T follicular helper cell (primary cell): ENCODE results near the gene CTTN.
"Not testable (repeated sequence)": the region's sequence is repeated elsewhere in the genome, so short reads cannot be mapped to it uniquely, and the experiment has no call there.

Experiments used
- DNase-seq: peaks from one replicate; pipeline ENCODE4 v3.0.0-alpha.2; 2020; ENCODE audit warnings: low read depth

Gene CTTN

DNA sequence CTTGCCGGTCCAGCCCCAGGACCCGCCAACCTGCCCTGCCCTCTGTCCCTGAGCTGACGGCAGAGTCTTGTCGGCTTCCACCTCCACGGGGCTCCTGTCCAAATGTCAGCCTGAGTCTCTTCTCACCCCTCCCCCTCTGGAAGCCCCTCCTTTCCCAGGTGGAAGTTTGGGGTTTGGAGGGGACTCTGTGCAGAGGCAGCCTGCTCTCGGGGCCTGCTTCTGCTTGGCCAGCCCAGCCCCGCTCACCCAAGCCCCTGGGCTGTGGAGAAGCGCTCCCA lies 31.0 kb downstream of the CTTN start:
- no peak for DNase-seq

DNA sequence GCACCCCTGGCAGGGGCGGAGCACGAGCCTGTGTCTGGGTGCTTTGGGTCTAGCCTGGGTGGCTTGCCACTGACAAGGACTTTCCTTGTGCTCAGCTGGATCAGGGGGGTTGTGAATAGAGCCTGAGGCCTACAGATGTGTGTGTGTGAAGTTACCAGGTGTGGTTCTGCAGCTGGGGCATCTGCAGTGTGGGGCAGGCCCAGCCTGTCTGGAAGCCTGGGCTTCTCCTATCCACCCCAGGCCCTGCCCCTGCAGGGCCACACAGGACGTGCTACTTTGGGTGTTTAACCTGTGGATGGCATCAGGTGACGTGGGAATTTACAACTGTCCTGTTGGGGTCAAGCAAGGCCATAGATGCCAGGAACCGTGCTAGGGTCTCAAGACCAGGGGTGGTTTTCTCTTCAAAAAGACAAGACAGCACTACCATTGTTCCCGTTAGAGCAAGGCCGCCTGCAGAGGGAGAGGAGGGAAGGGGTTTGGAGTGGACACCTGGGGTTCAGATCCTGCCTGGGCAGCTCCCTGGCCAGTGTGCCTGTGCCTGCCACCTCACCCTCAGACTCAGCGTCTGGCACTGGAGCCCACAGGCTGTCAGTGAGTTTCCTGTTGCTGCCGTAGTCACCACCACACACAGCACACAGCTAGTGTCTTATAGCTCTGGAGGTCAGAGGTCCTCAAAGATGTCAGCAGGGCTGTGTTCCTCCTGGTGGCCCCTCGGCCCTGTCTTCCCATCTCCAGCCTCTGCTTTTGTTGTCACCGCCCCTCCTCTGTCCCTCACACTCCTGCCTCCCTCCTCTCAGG lies 31.6 kb downstream of the CTTN start:
- DNase-seq: no peak

DNA sequence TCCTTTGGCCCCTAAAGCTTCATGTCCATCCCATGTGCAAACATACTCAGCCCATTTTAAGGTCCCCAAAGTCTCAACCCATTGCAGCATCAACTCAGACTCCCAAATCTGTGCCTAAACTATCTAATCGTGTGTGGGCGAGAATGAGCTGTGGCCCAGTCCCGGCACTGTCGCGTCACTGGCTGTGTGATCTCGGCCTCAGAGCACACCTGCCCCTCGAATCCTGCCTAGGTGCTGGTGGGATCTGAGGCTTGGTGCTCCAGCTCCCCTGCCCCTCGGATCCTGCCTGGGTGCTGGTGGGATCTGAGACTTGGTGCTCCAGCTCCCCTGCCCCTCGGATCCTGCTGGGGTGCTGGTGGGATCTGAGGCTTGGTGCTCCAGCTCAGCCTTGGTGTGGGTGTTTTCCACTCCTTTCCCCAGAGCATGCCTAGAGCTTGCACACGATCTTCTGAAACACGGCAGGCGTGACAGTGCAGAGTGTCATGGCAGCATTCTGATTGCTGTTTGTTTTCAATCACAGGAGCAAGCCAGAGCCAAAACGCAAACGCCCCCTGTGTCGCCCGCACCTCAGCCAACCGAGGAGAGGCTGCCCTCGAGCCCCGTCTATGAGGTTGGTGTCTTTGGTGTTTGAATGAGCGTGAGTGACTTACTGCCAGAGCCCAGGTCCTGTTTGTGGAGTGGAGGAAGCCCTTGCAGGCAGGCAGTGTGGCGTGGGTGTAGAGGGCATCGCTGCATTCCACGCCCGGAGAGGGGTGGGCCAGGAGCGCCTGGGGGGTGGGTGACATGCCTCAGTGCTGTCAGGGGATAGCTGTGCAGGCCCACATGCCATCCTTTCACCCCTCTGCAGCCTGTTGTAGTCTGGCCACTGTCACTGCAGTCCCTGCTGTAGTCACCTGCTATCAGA lies 32.6 kb downstream of the CTTN start:
- no peak for DNase-seq

DNA sequence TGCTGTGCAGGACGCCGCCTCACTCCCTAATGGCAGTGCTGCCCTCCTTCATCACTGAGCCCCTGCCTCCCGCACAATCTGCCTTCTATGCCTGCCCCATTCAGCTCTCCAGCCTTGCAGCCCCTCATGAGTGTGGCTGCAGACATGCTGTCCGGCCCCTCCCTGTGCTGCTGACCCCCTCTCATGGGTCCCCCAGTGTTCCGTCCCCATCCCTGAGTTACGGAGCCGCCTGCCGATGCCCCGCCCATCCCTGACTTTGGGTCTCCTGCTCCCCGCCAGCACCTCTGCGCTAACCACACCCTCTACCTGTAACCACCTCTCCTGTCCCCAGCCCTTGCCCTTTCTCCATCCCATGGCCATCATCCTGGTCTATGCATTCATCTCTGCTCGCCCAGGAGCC lies 33.3 kb downstream of the CTTN start:
- no peak for DNase-seq

DNA sequence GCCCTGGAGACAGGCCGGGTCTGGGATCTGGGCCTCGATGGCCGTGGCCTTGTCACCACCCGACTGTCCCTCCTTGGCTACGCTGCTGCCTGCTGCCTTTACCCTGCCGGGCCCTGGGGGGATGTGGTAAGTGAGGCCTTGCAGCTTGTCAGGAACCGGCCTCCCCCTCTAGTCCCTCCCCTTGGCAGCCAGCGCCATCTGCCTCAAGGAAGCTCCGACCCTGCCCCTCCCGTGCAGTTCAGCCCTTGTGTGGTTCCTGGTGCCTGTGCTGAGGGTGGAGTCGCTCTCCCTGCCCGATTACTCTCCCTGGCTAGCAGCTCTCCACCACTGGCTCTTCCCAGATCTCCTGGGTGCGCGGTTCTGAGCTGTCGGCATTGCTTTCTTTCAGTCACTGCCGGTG lies 33.7 kb downstream of the CTTN start:
- no peak for DNase-seq

DNA sequence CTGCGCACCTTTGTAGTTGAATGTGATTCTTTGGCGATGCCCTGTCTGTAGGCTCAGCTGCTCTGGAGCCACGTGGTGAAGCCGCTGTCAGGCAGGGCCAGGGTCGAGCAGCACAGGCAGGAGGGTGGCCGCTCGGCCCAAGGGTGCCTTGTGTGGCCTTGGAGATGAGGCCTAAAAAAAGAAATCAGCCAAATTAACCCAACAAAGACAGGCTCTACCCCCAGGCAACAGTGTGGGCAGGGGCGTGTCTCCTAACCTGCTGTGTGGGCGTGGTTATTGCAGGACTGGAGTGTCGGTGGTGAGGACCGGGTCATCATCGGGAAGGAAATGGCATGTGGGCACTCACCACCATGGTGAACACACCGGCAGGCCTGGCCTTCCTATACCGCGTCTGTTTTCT lies 34.3 kb downstream of the CTTN start:
- no peak for DNase-seq

DNA sequence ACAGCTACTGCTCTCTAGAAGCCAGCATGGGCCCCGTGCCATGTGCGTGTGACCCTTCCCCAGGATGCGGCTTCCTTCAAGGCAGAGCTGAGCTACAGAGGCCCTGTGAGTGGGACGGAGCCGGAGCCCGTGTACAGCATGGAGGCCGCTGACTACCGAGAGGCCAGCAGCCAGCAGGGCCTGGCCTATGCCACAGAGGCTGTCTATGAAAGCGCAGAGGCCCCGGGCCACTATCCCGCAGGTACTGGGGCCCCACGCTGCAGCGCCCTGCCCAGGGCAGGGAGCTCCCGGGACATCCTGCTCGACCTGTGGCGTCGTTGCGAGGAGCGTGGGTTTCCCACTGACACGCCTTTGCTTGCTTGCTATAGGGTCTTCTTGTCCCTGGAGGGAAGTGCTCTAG lies 34.7 kb downstream of the CTTN start:
- no peak for DNase-seq

DNA sequence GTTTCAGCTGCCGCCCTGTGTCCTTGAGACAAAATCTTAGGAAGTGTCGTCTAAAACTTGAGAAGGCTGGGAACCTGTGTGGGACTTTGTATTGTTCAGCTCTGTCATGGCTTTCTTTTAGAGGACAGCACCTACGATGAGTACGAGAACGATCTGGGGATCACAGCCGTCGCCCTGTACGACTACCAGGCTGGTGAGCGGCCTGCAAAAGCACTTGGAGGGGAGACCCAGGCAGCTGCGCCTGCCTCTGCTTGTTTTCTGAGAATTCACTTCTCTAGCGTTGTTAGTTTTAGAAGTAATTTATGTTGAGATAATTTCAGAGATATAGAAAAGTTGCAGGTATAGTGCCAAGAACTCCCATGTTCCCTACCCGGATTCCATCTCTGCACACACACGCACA lies 35.2 kb downstream of the CTTN start:
- DNase-seq: no peak

DNA sequence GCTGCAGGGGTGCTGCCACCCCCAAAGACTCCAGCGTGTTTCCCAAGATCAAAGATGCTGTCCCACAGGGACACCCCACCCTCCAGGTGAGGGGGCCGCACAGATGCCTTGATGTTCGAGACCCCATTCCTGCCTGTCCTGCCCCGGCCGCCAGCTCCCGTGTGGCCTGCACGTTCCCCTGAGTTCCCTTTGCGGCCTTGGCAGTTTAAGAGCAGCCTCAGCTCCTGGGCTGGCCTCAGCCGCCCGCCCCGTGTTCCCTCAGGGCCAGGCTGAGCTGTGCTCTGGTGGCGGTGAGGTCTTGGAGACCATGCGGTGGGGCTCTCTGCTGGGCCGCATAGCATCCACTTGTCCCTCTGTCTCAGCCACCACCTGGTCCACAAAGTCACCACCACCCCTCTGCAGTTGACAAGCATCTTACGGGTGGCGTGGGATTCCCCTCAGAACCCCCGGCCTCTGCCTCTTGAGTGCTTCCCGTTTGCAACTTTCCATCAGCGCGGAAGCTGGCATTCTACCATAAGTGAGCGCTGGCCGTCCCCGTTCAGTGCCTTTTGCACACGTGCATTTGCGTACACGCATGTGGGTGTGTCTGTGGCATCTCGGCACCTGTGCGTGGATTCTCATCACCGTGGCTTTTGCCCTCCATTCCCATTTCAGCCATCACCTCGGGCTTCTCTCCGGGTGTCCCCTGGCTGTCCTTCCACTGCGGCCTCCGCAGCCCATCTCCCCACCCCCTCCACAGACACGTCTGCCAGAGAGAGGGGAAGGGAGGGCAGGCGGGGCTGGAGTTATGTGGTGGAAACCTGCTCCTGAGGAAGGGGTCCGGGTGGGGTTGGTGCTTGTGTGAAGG lies 35.9 kb downstream of the CTTN start:
- DNase-seq: no peak

DNA sequence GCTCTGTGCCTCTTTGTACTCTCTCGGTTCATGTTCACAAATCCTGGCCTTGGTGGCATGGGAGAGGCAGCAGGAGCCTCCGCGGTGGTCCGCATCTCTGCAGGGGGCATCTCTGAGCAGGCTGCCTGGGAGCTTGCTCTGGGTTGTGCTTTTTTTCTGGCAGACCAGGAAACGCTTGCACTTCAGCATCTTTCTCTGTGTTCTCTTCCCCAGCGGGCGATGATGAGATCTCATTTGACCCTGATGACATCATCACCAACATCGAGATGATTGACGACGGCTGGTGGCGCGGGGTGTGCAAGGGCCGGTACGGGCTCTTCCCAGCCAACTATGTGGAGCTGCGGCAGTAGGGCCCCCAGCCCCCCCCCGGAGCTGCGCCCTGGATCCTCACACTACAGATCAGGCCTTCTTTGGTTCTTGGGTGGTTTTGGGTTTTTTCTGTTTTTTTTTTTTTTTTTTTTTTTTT lies 36.5 kb downstream of the CTTN start:
- no peak for DNase-seq

DNA sequence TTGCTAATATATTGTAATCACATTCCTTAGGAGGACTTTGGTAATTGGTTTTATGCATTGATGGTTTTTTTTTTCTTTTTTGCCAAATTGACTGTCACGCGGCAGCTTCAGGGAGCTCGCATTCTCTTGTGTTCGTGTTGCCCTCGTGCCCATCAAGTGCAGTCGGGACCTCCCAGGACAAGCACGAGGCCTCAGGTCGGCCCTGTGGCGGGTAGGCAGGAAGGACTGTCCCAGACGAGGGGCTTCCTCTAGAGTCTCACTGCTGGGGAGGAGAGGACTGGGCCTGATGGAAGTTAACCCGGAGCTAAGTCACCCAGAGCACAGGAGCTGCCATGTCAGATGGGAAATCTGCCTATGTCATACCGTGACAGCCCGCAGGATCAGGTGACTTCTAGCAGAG lies 37.0 kb downstream of the CTTN start:
- no peak for DNase-seq

DNA sequence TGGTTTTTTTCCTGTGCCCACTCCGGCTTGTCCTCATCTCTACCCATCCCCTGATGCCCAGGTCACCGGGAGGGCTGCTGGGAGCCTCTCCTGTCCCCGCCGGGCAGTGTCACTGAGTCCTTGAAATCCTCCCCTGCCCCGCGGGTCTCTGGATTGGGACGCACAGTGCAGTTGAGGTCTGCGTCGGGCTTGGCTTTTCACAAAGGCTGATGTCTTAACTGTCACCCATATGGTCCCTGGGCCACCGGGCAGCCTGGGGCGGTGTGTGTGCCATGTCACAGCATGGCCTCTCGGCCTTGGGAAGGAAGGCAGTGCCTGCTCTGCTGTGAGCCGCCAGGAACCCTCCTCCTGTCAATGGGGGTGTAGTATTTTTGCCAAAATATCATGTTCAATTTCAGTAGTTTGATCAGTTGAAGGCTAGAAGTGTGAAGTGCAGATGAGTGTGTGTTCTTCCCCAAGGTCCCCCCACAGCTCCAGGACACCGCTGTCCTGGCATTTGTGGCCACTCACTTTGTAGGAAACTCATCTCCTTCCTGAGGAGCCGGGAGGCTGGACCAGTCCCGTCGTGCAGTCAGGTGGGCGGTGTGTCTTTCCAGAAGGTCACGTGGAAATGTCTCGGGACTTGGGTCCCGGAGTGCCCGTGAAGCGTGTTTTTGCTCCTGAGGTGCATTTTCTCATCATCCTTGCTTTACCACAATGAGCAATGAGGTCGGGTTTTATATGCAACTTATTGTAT lies 37.6 kb downstream of the CTTN start:
- DNase-seq: no peak

DNA sequence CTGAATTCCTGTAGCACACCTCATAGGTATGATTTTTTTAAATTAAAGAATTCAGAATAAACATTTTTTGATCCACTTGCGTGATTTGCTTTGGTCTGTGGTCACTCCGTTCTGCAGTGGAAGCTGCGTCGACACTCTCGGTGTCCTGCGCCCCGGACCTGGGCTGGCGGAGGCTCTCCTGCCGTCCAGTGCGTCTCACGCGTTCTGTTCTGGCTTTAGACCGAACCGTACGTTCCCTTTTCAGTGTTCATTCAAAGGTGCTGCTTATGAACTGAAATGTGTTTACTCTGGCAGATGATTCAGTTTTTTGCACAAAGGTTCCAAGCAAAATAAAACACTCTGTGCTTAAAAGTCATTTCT lies 38.2 kb downstream of the CTTN start:
- no peak for DNase-seq

DNA sequence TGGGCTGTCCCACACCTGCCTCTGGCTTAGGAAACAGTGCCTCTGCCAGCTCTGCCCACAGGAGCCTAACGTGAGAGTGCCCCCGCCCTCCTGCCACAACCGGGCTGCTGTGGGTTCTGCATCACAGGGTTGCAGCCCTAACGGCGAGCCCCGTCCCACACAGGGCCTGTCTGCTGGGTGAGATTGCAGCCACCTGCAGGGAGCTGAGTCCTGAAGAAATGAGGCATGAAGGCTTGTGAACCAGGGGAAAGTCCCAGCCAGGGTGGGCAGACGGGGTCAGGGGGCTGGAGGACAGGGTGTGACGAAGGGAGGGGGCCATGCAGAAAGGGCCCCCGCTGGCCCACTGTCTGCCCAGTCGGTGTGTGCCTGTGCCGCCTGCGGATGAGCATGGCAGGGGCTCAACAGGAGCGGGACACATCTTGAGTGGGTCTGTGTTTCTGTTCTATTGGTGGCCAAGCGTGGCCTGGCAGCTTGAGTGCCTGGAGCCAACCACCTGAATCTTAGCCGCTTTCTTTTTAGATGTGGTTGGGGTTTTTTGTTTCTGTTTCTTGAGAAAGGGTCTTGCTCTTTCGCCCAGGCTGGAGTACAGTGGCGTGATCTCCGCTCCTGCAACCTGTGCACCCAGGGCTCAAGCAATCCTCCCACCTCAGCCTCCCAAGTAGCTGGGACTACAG lies 38.9 kb downstream of the CTTN start:
- no peak for DNase-seq

DNA sequence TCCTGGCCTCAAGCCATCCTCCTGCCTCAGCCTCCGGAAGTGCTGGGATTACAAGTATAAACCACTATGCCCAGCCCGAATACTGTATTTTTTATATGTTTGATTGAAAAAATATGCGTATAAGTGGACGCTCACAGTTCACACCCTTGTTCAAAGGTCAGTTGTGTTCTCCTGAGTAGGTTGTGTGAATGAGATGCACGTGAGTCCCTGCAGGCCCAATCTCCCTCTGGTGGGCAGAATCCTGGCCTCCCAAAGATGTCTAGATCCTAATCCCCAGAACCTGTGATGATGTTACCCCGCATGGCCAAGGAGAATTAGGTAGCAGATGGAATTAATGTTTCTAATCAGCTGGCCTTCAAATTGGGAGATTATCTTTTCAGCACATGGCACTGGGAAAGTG lies 41.9 kb downstream of the CTTN start:
- no peak for DNase-seq

DNA sequence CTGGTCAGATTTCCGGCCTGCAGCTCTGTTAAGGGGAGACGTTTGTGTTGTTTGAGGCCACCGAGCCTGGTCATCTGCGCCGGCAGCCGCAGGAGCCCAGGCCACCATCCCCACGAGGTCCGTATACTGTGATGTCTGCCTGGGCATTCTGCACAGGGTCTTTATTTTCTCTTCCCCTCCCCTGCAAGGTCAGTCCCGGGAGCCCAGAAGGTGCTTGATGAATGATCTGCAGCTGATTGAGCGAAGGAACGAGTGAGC lies 45.4 kb downstream of the CTTN start:
- DNase-seq: no peak

DNA sequence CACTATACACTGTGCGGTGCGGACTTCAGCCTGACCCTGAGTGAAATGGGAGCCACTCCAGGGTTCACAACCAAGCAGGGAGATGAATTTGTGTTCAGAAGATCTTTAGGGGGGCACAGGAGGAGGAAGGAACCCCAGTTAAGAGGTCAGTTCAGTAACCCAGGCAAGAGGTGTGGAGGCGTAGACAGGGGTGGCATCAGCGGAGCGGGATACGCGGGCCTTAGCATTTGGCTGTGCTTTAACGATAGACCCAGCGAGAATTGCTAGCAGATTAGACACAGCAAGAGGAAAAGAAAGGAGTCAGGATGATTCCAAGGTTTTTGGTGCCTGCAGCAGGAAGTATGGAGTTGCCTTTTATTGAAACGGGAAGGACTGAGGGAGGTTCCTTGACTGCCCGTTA lies 46.8 kb downstream of the CTTN start:
- DNase-seq: no peak

DNA sequence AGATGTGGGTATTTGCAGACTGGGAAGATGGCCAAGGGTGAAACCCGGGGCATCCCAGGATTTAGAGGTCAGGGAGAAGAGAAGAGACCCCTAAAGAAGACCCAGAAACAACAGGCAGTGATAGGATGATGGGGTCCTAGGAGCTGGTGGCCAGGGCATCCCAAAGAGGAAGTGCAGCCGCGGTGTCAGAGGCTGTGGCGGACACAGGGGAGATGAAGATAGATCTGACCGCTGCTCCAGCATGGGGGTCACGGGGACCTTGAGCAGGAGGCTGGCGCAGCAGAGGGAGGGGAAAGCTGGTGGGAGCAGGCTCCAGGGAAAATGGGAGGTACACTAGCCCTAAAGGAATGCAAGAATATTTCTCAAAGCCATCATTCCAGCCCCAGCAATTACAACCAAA lies 47.3 kb downstream of the CTTN start:
- no peak for DNase-seq

DNA sequence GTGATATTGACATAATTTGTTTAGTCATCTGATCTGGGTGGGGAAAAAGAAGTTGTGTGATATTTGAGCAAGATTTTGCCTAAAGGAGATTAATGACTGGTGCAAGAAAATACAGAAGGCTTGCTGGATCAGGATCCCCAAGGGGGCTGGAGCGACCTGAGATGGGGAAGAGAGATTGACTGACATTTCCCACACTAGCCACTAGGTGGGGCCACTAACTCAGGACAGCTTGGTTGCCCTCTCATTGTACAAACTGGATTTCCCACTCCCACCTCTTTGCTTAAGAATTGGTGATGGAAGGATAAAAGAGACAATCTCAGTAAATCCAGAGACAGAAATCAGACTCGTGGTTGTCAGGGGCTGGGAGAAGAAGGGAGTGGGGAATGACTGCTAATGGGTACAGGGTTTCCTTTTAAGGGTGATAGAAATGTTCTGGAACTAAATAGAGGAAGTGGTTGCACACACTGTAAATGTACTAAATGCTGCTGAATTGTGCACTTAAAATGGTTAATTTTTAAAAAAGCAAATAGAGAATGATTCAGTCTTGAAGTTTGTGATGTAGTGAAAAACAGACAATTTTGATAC lies 50.7 kb downstream of the CTTN start:
- DNase-seq: no peak

DNA sequence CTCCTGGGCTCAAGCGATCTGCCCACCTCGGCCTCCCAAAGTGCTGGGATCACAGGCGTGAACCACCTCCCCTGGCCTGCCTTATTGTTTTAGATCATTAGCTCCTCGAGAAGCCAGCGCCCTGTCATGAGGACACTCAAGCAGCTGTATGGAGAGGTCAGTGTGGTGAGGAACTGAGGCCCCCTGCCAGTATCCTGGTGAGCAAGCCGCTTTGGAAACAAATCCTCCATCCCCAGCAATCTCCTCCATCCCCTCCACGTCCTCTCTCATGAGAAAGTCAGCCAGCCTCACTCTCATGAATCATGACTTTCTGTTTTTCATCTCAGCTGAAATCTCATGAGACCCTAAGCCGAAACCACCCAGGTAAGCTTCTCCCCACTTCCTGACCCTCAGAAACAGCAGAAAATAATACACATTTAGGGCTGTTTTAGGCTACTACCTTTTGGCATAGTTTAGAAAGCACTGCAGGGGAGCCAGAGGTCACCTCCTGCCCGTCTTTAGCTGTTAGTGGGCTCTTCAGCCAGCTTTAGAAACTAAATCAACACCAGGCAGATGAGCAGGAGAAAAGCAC lies 56.0 kb downstream of the CTTN start:
- no peak for DNase-seq

DNA sequence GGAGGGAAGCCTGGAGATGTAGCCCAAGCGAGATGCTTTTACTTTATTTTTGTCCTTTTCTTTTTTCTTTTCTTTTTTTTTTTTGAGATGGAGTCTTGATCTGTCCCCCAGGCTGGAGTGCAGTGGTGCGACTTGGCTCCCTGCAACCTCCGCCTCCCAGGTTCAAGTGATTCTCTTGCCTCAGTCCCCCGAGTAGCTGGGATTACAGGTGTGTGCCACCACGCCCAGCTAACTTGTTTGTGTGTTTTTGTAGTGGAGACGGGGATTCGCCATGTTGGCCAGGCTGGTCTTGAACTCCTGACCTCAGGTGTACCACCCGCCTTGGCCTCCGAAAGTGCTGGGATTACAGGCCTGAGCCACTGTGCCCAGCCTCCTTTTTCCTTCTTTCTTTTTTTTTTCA lies 56.5 kb downstream of the CTTN start:
- not testable (repeated sequence) for DNase-seq
